Hepatocyte (in vitro differentiated cells): ENCODE results near the gene MET.

ENCODE experiments used
- EZH2 ChIP-seq: fragments of 200-600 bp; sonication (generic); IDR thresholded peaks from 2 replicates; pipeline ENCODE4 v1.6.1; 2016; ENCODE audit warnings: antibody characterized with exemption, mild to moderate bottlenecking, borderline replicate concordance
- EZH2phosphoT487 ChIP-seq: fragments of 200-600 bp; sonication (generic); IDR thresholded peaks from one replicate; pipeline ENCODE4 v1.6.1; 2018; ENCODE audit warnings: antibody characterized with exemption, mild to moderate bottlenecking, low read depth, moderate library complexity; ENCODE audit not compliant: unreplicated experiment, severe bottlenecking
- TF ChIP-seq, protein P1 (sequence below): fragments of 200-600 bp; sonication (generic); IDR thresholded peaks from 2 replicates; pipeline ENCODE4 v1.5.1; 2016; ENCODE audit warnings: antibody characterized with exemption, mild to moderate bottlenecking; ENCODE audit not compliant: poor library complexity

DNA sequence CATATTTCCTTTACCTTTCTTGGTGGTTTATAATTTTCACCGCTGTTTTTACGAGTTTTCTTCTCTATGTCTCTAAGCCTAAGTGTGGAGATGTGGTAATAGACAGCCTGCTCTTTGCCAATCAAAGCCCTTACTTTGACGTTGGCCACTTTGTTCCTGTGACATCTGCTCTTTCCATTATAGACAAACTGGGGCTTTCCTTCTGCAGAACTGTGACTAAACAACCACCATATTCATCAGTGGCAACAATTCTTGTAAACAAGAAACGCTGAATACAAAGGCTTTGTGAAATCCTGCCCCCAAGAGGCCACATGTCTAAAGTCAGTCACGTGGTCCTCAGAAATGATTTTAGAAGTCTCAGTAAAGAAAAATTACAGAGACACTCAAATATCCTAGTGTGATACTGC lies 130.8 kb downstream of the MET start:
- TF ChIP-seq, protein P1, sequence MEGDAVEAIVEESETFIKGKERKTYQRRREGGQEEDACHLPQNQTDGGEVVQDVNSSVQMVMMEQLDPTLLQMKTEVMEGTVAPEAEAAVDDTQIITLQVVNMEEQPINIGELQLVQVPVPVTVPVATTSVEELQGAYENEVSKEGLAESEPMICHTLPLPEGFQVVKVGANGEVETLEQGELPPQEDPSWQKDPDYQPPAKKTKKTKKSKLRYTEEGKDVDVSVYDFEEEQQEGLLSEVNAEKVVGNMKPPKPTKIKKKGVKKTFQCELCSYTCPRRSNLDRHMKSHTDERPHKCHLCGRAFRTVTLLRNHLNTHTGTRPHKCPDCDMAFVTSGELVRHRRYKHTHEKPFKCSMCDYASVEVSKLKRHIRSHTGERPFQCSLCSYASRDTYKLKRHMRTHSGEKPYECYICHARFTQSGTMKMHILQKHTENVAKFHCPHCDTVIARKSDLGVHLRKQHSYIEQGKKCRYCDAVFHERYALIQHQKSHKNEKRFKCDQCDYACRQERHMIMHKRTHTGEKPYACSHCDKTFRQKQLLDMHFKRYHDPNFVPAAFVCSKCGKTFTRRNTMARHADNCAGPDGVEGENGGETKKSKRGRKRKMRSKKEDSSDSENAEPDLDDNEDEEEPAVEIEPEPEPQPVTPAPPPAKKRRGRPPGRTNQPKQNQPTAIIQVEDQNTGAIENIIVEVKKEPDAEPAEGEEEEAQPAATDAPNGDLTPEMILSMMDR = peak; percentile 55
- no peak for TF ChIP-seq EZH2phosphoT487
- TF ChIP-seq EZH2 = no peak
